GM18870 (cell line): ENCODE data around the gene DMBX1.

Experiments used
- ATAC-seq: cut with Tn5 transposase; IDR thresholded peaks from one replicate; pipeline ENCODE4 v1.9.1; 2021; ENCODE audit warnings: moderate library complexity; ENCODE audit not compliant: unreplicated experiment

The DMBX1 gene

GRCh38 chr1:46480959-46481646, 8.5 kb upstream of the DMBX1 start:
- ATAC-seq = no peak

GRCh38 chr1:46481961-46482360, 7.7 kb upstream of the DMBX1 start:
- ATAC-seq = no peak

- no peak for ATAC-seq
Observed at GRCh38 chr1:46483589-46483988, 6.0 kb upstream of the DMBX1 start.

DNA sequence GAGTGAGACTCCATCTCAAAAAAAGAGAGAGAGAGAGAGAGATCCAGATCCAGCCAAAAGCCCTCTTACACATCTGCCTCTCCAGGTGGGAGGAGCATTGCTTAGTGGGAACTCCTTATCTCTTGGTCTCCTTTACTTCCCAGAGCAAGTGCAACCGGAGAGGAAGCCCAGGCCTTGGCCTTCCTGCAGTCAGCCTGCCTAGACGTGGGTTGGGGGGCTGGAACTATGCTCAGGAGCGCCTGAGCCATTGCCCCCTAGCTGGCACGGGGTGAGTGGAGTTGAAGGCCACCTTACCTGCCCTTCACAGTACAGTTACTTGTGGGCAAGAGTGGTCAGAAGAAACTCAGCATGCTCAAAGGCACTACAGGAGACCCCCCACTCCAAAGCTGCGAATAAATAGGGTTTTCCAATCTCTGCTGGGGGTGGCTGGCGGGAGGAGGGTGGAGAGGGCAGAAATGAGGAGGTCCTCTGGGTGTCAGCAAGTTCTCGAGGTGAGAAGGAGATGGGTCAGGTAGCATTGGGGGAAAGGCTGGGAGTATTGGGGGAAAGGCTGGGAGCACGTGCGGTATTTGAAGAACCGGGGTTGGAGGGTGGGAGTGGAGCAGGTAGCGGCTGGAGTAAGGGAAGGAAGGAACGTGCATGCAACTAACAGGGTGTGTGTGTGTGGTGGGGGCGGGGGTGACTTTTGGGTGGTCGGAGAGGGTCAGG, 4.7 kb upstream of the DMBX1 start:
- ATAC-seq = no peak

DNA sequence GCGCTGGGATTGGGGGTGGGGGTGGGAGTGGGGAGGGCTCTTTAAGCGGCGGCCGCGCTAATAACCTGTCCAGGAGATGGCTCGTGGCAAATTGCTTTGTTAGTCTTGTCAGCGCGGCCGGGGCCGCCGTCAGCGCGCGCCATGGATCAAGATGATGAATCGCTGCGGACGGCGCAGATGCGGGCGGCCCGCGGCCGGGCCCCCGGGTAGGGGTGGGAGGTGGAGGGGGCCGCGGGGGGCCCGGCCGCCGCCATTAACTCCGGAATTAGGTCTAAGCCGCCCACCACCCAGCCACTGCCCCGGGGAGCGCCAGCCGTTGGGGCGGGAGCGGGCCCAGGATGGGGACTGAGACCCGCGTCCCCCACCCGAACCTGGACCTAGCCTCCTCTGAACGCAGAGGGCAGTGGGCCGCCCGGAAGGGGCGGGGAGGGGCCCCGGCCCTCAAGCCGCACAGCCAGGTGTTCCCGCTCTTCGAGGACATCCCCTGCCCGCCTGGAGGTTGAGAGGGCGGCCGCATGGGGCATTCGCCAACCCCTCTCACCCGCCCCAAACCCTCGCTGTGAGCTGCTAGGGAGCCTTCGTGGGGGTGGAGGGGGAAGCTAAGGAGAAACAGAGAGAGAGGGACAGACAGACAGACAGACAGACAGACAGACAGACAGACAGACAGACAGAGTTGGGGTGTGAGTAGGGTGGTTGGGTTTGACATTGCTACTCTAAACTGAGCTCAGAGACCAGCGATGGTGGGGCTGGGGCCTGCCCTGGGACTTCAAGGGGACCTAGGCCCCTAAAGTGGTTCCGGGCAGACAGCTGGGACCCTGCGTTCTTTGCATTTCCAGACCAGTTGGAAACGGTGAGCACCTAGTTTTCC, 3.8 kb upstream of the DMBX1 start:
- ATAC-seq = no peak

GRCh38 chr1:46486432-46487015, 3.1 kb upstream of the DMBX1 start:
- no peak for ATAC-seq

DNA sequence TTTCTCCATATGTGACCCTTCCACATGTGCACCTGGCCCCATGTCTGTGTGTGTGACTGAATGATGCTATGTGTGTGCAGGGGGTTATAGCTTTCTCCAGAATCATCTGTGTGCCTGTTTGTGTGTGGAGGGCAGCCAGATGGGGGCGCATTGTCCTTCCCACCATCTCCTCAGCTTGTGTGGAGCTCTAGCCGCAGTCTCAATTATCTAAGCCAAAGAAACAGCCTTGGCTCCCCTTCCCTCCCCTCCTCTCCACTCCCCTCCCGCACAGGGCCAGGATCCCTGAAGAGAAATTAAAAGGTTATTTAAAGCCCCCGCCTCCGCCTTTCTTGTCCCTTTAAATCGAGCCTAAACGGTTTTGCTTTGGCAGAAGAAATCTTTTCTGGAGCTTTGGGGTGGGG, 1.8 kb upstream of the DMBX1 start:
- no peak for ATAC-seq

DNA sequence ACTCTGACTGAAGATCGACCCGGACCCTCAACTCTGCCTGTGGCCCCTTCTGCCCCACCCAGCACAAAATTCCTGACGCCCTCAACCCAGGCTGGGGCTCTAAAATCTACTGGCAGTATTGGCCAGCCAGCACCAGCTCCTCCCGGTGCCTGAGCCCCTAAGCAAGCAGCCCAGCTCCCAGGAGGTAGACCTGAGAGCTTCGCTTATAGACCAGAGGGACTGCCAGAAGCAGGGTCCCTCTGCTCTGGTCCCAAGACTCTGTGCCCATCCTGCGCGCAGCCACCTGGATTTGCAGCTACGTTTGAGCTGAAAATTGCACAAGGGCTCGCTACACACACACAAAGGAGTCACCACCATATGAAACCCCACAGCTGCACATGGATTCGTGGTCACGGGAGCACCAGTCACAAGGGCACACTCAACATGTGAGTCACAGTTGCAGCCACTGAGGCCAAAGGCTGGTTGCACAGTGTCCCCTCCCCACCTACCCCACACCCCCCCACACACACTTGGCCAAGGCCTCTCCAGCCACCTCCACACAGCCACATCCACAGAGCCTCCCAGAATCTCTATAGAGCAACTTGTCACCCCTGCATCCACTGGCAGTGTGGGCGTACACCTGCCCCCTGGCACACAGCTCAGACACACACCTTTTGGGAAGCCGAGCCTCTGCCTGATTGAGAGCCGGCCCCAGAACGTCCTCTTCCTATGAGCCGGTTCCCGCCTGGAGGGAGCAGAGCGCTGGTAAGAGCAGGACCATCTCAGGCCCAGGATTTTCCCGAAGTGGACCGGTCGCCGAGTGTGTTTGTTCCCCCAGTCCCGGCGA, 1.1 kb upstream of the DMBX1 start:
- no peak for ATAC-seq

- ATAC-seq = no peak
Observed at GRCh38 chr1:46489169-46489637, 433 bp upstream of the DMBX1 start.

GRCh38 chr1:46490406-46490655, 695 bp downstream of the DMBX1 start:
- ATAC-seq = no peak

GRCh38 chr1:46490656-46491442, 1.2 kb downstream of the DMBX1 start:
- no peak for ATAC-seq

DNA sequence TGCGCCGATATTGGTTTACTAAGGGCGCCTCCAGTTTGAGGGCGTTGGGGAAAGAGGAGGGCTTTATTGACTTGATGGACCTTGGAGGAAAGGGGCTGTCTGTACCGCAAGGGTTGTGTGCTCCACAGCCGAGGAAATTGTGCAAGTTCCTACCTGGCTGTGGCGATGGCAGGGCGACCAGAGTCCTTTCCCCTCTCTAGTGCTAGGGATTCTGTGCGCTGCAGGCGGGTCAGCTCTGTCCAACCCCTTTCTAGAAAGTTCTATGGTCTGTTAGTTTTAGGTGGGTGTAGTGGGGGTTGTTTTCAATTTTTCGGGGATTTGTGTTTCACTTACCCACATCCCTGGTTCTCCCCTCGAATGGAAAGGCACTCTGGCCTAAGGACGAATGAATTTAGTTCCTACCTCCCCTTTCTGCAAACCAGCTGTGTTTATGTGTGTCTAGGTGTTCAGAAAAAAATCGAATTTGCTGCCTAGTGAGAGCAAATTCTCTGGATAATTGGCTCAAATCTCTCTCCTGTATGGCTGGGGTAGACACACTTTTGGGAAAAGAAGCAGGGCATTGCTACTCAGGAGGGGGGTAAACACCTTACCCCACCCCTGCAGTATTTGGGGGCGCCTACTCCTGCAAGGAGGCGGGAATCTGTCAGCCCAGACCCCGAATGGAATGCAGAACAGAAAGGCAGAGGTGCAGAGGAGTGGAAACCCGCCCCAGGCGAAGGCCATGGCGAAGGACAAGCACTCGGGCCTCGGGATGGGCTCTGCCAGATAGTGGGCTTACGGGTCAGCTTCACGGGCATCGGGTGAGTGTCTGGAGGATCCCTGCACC, 2.0 kb downstream of the DMBX1 start:
- no peak for ATAC-seq

- ATAC-seq = no peak
Observed at GRCh38 chr1:46492269-46492853, 2.7 kb downstream of the DMBX1 start.

- ATAC-seq = no peak
Observed at GRCh38 chr1:46492871-46493270, 3.2 kb downstream of the DMBX1 start.

DNA sequence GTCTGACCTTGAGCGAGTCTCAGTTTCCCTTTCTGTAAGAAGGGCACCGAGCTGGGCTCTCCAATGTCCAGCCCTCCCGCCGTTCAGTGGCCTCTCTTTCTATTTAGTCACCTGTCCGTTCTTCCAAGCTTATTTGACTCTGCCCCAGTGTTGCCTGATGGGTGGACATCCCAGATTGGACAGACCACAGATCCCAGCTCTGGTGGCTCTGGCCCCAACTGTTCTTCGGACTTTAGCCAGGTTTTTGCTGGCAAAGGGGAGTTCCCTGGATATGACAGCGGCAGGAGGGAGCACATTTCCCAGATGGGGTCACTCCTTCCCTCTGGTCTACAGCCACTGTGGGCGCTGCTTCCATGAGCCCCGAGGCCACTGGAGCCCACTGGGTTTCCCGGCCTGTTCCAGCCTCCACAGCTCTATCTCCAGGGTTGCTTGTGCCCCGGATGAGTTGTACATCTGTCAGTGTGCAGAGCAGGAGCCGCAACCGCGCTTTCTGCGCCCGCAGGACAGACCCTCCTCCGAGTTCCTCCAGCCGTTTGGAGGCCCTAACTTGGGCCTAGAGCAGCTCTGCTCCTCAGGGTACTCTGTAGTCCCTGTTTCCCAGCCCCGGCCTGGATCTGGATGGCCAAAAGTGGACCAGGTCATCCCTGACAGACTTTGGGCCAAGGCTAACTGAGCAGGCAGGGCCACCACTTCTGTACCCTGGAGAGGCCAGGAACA, 3.8 kb downstream of the DMBX1 start:
- ATAC-seq = no peak

GRCh38 chr1:46494910-46495309, 5.3 kb downstream of the DMBX1 start:
- no peak for ATAC-seq

DNA sequence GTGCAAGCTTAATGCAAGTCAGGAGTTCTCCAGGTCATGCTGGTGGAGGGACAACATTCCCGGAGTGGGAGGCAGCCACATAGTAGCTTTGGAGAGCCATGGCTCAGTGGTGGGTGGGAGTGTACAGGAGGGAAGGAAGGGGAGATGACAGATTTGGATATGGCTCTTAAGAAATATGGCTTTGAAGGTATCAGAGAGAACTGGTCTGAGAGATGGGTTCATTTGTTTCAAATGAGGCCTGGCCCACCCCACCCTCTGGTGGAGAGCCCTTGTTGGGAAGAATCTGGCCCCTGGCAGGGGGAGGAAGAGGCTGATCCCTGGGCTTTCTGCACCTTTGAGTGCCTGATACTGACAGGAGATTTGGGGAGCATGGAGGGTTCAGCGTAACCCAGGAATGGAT, 6.1 kb downstream of the DMBX1 start:
- no peak for ATAC-seq

- no peak for ATAC-seq
Observed at GRCh38 chr1:46496505-46496904, 6.9 kb downstream of the DMBX1 start.
